GM21619 (cell line): ENCODE data around the gene PROZ.

ENCODE experiments used
- ATAC-seq: cut with Tn5 transposase; IDR thresholded peaks from one replicate; pipeline ENCODE4 v1.9.1; 2021; ENCODE audit not compliant: unreplicated experiment

The PROZ gene

GRCh38 chr13:113119822-113120189 is 38.6 kb upstream of the PROZ start:
- no peak for ATAC-seq

- no peak for ATAC-seq
Observed at GRCh38 chr13:113120300-113121182, 37.9 kb upstream of the PROZ start.

DNA sequence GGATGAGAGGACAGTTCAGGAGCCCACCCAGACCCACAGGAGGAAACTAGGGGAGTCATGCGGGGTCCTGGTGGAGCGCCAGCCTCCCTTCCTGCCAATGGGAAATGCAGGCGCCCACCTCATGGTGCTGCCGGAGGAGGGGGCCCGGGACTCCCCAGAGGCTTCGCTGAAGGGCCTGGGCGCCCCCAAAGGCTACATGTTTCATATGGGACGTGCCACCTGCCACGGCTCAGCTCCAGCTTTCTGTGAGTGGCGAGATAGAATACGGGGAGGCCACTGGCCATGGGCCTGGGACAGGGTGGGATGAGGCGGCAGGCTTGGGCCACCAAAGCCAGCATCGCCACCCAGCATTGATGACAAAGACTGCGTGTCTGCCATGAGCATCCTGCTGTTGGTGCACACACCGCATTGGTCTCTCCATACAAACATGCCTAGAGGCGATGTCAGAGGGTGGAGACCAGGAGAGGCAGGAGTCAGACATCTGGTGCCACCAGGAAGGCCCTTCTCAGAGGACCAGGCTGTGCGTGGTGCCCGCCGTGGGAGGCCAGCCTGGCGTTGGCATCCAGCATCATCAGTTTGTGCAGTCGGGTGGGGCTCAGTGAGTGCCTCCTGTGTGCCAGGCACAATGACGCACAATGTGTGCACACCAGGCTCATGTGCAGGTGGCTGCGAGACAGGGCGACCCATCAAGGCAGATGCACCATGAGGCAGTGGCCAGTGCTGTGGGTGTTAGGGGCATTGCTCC is 37.1 kb upstream of the PROZ start:
- ATAC-seq, result no peak

DNA sequence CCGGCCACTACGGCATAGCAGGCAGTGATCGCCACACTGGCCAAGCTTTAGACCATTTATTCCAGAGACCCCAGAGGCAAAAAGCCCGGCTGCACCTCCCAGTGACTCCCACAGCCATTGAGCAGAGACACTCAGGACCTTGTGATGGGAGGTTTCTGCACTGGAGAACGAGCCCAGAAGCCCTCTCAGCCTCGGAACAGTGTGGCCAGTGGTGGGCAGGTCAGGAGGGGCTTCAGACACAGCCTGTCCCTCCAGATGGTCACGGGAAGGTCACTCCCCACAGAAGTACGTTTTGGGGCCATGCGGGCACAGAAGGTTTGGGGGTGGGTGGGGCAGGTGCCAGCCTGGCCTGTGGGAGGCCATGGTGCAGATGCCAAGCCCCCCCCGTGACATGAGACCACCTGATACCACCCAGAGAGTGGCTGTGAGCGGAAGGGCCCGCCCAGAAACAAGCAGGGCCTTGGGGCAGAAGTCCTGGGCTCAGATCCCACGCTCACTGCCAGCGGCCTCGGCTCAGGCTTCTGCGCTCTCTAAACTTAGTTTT is 36.4 kb upstream of the PROZ start:
- ATAC-seq, result no peak

GRCh38 chr13:113122550-113123225 is 35.8 kb upstream of the PROZ start, which contains the start of gene F10:
F10 (plus strand) TSS chr13:113122799; CDS start chr13:113122856, 57 bp downstream.
- no peak for ATAC-seq

- no peak for ATAC-seq
Observed at GRCh38 chr13:113123226-113124201, 34.9 kb upstream of the PROZ start.

- no peak for ATAC-seq
Observed at GRCh38 chr13:113124211-113124970, 34.1 kb upstream of the PROZ start.

- no peak for ATAC-seq
Observed at GRCh38 chr13:113125506-113126264, 32.8 kb upstream of the PROZ start.

- no peak for ATAC-seq
Observed at GRCh38 chr13:113126265-113127150, 31.9 kb upstream of the PROZ start.

DNA sequence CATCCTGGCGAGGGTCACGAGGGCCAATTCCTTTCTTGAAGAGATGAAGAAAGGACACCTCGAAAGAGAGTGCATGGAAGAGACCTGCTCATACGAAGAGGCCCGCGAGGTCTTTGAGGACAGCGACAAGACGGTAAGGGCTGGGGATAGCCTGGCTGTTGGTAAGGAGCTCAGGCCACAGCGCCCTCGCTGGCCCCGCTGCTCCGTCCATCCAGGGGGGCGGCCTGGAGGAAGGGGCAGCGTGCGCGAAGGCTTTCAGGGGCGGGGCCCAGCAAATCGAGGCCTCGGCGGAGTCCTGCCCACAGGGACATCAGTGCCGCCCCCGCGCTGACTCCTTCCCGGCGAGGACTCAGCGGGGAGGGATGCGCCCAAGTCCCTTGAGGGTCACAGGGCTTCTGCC is 29.0 kb upstream of the PROZ start:
- no peak for ATAC-seq

DNA sequence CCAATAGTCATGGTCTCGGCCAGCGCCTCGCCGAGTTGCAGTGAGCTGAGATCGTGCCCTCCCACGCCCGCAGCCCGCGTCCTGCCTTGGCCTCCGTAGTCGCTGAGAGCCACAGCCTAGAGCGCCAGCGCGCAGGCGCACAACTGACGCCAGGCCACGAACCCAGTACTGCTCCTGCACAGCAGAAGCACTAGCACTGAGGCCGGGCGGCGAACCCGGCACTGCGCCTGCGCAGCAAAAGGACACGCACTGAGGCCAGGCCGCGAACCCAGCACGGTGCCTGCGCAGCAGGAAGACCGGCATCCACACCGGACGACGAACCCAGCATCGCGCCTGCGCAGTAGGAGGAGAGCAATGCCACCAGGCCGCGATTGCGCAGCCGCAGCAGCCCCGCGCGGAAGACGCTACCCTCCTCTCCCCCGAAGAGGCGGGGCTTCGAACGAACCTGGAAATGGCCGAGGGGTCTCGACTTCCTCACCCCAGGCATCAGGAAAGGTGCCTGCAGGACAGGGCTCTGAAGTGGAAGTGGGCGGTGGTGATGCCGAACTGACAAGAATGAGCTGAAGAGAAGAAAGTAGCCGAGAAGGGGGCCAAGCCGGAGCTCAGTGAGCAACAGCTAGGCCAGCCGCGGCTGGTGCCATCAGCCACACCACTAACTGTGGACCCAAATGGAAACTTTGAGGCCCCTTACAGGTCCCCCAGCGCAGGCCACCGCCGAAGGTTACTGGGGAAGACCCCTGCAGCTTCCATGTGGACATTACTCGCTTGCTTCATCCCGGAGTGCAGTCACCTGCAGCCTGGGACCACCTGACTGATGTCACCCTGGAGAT is 28.3 kb upstream of the PROZ start:
- ATAC-seq, result no peak

- ATAC-seq, result no peak
Observed at GRCh38 chr13:113135281-113135760, 23.1 kb upstream of the PROZ start.

- no peak for ATAC-seq
Observed at GRCh38 chr13:113137691-113138298, 20.7 kb upstream of the PROZ start.

- no peak for ATAC-seq
Observed at GRCh38 chr13:113138792-113139551, 19.5 kb upstream of the PROZ start.

- ATAC-seq, result no peak
Observed at GRCh38 chr13:113139577-113139976, 18.9 kb upstream of the PROZ start.
